ENCODE results near the gene SLC12A7.

- TF ChIP-seq CTCF (conservative IDR thresholded peaks at IDR 0.05 in 1 of 2, IDR thresholded peaks at IDR 0.05 in 1 of 2; ENCODE audit: low read depth in 1 of 2, low read length in 2 of 2) (no peak), EZH2 (IDR thresholded peaks at IDR 0.05; ENCODE audit: low read length, missing control alignments) (no peak)
Measured at GRCh38 chr5:1144638-1145396, 33.0 kb upstream of the SLC12A7 start.
